Measurements from ENCODE around the gene RPS25. TPM values are rescaled to one million over a fixed set of nuclear protein-coding genes. Genes with fewer than 3 reads are reported as not detected.

RPS25 gene
- total RNA-seq, result 360 and 436 TPM in 2 replicates

DNA sequence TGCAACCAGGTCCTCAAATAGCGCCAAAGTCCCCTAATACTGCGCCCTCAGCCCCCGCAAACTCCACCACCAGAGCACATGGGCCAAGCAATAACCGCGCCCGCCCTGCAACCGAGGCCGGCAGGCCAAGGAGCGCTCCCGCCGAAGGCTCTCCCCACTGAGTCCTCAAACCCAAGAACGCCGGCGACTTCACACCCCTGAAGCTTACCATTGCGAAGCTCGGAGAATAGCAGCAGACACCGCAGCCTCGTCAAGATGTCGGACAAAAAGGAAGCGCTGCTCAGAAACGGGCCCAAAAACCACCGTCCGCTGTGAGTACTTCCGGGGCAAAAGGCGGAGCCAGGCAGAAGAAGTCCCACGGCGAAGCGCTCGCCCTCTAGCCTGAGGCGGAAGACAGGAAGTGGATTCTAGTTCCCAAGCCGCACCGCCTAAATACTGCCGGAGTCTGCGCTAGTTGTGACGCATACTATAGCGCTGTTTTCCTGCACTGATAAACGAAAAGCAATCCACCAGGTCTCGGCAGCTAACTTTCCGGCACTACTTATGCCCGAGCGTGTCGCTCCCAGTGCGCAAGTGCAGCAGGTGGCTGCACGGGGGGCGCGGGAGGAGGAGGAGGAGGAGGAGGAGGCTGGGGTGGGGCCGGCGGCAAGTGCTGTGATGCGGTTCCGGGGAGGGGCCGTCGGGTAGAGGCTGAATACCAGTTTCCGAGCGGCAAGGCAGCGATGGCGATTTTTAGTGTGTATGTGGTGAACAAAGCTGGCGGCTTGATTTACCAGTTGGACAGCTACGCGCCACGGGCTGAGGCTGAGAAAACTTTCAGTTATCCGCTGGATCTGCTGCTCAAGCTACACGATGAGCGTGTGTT, at the start of gene RPS25, which contains the start of gene TRAPPC4:
Gene RPS25 (minus strand): TSS at position 270 of the 865 bp plus-strand sequence. CDS start 59 bp downstream, at position 211.
Gene TRAPPC4 (plus strand): TSS at position 693 of the 865 bp plus-strand sequence. CDS start 30 bp downstream, at position 723.

DNA sequence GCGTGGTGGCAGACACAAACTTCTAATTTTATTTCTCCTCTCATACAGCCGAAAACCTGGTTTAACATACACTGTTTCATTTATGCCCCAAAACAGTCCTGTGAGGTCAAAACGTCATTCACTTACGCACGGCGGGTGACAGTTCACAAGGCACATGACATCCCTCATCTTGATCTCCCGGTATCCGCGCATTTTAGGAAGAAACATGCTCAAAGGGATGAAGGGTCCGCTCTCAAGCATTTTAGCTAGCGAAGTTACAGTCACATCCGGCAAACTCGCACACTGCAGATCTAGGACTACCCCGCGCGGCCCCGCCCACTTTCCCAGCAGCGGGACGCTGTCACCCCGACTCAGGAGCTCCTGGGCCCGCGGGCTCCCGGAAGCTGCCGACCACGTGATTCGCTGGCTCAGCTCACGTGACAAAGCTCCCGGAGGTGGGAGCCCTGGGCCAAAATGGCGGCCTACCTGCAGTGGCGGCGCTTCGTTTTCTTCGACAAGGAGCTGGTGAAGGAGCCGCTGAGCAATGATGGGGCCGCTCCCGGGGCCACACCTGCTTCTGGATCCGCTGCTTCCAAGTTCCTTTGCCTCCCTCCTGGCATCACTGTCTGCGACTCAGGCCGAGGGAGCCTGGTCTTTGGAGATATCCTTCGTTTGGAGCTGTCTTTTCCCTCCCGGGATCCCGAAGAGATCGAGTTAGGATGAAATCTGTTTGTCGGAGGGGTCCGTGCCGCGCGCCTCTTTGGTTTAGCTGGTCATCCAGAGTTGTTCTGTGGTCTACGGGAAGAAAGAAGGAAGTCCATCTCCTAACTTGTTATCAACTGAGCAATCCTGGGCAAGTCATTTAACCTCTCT, 49.5 kb upstream of the RPS25 start, which contains the start of gene VPS11:
Gene VPS11 (plus strand): TSS at position 448 of the 852 bp plus-strand sequence. CDS start 6 bp downstream, at position 454.

DNA sequence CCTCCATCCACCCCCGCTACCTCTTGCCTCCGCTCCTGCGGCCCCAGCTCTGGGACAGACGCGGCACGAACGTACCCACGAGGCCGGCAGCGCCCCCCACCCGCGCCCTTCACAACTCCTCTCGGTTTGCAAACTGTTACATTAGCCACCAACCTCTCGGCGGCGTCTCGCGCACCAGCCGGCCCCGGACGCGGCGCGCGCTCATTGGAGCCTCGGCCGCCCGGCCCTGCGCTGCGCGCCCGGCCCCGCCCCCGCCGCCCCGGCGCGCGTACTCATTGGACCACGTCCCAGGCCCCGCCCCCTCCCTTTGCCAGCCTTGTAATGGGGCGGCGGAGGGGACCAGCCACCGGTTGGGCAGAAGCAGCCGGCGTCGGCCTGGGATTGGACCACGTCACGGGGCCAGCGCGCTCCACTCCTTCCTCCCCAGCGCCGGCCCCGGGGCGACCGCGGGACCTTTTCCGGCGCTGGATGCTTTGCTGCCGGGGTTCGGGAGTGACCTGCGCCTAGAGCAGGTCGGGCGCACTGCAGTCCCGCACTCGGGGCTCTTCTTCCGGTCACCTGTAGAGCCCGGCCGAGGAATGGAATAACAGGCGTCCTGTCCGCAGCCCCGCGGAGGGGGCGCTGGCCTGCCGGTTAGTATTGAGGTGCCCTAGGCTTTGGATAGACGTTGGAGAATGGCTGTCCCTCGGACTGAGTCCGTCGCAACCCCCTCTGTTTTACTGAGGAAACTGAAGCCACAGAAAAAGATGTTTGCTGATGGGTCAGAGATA, 39.0 kb upstream of the RPS25 start, which contains the start of gene HYOU1:
Gene HYOU1 (minus strand): TSS at position 206 of the 770 bp plus-strand sequence. CDS start 1,045 bp downstream, outside the sequence.

DNA sequence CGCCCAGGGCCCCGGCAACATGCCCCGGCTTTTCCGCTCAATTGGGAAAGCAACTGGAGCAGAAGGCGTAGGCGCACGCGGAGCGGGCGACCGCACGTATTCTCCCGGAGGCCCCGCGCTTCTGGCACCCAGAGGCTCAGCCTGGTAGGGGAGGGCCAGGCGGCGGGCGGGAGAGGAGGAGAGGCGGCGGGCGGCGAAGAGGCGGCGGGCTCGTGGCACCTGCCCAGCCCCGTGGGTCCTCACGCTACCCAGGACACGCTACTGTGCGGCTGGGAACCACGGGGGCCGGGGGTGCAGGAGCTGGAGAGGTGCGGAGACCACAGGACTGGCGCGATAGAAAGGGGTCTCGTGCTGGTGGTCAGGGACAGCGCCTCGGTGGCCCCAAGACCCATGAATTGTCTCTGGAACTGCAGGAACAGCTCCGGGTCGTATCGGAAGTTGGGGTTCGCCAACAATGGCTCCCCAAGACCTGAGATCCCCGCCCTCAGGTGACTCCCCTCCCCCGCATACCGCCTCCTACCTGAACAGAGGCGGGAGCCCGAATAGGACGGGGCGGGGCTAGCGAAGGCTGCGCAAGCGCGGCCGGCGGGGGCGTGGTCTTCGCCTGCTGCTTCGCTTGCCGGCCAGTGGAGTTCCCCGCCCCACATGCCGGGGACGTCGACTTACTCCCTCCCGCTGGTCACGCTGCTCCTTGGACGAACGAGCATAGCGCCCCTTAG, 12.3 kb upstream of the RPS25 start, which contains the start of gene SLC37A4:
Gene SLC37A4 (minus strand): TSS at position 549 of the 719 bp plus-strand sequence.

DNA sequence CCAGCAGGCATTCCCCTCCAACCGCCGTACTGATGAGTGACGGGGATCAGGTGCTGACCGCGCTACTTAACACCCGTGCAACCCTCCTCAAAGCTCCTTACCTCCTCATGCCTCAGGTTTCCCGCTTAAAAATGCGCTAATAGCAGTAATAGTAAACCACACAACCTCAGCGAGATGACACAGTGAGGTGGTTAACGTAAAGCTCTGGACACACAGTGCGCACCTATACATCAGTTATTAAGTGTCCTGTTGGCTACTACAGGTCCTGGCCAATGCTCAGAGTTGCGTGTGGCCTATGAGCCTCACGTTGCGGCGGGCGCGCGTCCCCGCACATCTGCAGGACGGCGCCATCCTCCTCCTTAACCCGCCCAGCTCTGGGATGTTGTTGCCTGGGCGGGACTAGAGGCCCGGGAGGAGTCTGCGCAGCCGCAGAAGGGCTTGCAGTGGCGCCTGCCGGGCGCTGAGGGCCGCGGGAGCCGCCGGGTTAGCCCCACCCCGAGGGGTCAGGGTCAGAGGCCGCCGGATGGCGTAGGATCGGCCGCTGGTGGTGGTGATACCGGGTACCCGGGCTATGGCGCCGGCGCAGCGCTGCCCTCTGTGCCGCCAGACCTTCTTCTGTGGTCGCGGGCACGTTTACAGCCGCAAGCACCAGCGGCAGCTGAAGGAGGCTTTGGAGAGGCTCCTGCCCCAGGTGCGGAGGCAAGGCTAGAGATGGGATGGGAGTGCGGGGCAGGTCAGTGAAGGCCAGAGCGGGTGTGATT, 20.3 kb downstream of the RPS25 start, which contains the start of gene CENATAC:
Gene CENATAC (plus strand): TSS at position 512 of the 761 bp plus-strand sequence. CDS start 60 bp downstream, at position 572.

DNA sequence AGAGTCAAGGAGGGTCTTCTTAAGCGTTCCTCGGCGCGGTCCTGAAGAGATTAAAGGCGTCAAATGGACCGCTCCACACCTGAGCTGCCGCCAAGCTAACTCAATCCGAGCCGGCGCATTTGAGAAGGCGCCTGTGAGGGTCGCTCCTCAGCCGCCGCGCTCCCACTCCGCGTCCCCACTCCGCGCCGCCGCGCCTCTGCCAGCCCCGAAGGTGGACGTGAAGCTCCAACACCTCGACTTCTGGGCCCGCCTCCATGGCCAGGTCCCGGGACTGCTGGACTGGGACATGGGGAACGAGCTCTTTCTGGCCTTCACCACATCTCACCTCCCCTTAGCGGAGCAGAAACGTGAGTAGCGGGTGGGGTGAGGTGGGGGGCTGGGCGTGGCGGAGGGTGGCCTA, 46.5 kb downstream of the RPS25 start, which contains the start of gene FOXR1:
Gene FOXR1 (plus strand): TSS at position 116 of the 400 bp plus-strand sequence. CDS start 171 bp downstream, at position 287.

Small RNA genes lying within 50 kb of the gene (small RNA-seq; reads per million reads assigned to genes)
- gene AP003392.2 (not detected), gene RF00017 (not detected), gene RF00019 (not detected)

Other genes with a start within 250 kb of the RPS25 start
- gene DDX6, start 227.2 kb downstream of the RPS25 start, total RNA-seq, result 160 and 166 TPM in 2 replicates
- not detected in 2 replicates for gene CXCR5, start 134.5 kb downstream of the RPS25 start, total RNA-seq
- gene BCL9L, start 92.4 kb downstream of the RPS25 start, total RNA-seq, result 60.5 and 63.8 TPM in 2 replicates
- not detected in 2 replicates for gene UPK2, start 62.0 kb downstream of the RPS25 start, total RNA-seq
- gene FOXR1, start 46.6 kb downstream of the RPS25 start, total RNA-seq, result not detected in 2 replicates
- gene CENATAC, start 20.2 kb downstream of the RPS25 start, total RNA-seq, result 24.5 and 26.4 TPM in 2 replicates
- 36.9 and 38.5 TPM in 2 replicates for gene TRAPPC4, start 423 bp upstream of the RPS25 start, total RNA-seq
- 10.7 and 11.8 TPM in 2 replicates for gene SLC37A4, start 12.5 kb upstream of the RPS25 start, total RNA-seq
- gene HYOU1, start 38.9 kb upstream of the RPS25 start, total RNA-seq, result 110 and 138 TPM in 2 replicates
- gene VPS11, start 49.5 kb upstream of the RPS25 start, total RNA-seq, result 29.4 and 31.7 TPM in 2 replicates
- gene HMBS, start 66.5 kb upstream of the RPS25 start, total RNA-seq, result 7.3 and 9.7 TPM in 2 replicates
- 15.1 and 20.1 TPM in 2 replicates for gene DPAGT1, start 83.5 kb upstream of the RPS25 start, total RNA-seq
- 2.8 and 4.4 TPM in 2 replicates for gene C2CD2L, start 89.0 kb upstream of the RPS25 start, total RNA-seq
- 18.0 and 25.3 TPM in 2 replicates for gene HINFP, start 103.2 kb upstream of the RPS25 start, total RNA-seq
- 0.12 and 0.32 TPM in 2 replicates for gene ABCG4, start 130.7 kb upstream of the RPS25 start, total RNA-seq
- 27.7 and 28.7 TPM in 2 replicates for gene NLRX1, start 150.4 kb upstream of the RPS25 start, total RNA-seq
- gene NHERF4, start 167.1 kb upstream of the RPS25 start, total RNA-seq, result not detected in 2 replicates
- 12.5 and 16.2 TPM in 2 replicates for gene CBL, start 188.0 kb upstream of the RPS25 start, total RNA-seq

Measured in hair follicle dermal papilla cell (primary cell).